Measurements from ENCODE around the gene TBX5.

DNA sequence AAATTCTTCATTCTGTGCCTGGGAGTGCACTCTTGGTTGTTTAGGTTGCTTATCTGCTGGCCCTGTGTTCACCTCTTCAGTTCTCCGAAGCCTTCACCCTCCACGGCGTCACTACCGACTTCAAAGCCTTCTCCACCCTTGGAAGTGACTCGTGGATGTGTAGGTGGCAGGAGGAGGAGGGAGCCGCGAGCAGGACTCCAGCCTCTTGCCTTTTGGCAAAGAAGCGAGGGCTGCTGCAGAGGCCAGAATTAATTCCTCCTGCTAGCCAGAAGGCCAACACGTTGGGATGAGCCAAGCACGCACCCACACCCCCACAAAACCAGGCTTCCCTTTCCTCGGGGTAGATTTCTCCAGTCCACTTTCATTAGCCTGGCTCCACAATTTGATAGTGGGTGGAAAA, 86.5 kb downstream of the TBX5 start:
- TF ChIP-seq GATA2 (IDR thresholded peaks at IDR 0.05; ENCODE audit: low read depth, low read length) (no peak), GATA3 (IDR thresholded peaks at IDR 0.05; ENCODE audit: low read depth, low read length) (no peak)
